HG03139 (cell line): ENCODE measurements around the gene APOA5.

Experiments
- ATAC-seq: cut with Tn5 transposase; IDR thresholded peaks from one replicate; pipeline ENCODE4 v1.9.1; 2021; ENCODE audit not compliant: unreplicated experiment

APOA5 gene

DNA sequence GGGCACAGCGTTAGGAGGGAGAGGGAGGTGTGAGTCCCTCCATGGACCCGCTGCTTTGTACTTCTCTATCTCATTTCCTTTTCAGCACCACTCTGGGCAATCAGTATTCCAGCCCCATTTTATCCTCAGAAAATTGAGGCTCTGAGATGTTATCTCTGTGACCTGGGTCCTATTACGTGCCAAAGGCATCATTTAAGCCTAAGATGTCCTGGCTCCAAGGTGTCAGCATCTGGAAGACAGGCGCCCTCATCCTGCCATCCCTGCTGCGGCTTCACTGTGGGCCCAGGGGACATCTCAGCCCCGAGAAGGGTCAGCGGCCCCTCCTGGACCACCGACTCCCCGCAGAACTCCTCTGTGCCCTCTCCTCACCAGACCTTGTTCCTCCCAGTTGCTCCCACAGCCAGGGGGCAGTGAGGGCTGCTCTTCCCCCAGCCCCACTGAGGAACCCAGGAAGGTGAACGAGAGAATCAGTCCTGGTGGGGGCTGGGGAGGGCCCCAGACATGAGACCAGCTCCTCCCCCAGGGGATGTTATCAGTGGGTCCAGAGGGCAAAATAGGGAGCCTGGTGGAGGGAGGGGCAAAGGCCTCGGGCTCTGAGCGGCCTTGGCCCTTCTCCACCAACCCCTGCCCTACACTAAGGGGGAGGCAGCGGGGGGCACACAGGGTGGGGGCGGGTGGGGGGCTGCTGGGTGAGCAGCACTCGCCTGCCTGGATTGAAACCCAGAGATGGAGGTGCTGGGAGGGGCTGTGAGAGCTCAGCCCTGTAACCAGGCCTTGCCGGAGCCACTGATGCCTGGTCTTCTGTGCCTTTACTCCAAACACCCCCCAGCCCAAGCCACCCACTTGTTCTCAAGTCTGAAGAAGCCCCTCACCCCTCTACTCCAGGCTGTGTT, 37.2 kb upstream of the APOA5 start:
- ATAC-seq = no peak

DNA sequence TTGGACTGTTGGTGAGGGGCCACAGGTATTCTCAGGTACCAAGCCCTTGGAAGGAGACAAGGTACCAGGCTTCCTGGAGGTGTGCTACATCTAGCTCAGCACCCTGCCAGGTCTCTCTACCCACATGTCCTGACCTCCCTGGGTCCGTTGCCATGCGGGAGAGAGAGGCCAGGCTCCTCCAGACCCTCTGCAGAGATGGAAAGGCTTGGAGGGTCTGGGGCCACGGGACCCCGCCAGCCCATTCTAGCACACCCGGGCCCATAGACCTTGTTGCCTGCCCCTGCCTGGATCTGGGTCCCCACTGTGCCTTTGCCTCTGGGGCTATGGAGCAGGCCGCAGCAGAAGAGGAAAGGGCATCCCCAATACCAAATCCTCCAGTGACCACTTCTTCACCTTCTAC, 35.8 kb upstream of the APOA5 start:
- ATAC-seq = no peak

DNA sequence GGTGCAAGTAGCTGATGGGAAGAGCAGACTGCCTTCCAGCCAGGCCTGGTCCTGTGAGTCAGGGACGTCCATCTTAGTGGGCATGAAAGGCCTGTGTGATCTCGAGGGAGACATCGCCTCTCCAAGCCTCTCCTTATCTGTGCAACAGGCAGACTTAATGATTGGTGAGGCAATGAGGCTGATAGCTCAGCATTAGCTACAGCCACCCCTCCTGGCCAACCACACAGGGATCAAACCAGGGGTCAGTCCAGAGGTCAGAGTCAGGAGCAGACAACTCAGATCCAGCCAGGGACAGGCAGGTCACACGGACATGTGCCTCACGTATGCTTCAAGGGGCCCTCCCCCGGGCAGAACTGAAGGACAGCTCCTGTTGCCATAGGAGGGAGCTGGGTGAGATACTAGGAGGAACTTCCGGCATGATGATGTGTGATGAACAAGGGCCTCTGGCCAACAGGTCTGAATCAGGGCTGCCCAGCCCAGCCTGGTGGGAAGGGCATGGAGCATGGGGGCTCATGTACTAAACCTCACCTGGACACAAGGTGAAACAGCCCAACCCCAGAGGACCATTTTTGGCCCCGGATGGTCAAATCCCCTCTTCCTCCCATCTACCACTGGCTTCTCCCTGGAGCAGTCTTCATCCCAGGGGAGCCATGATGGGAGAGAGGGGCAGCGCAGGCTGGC, 35.2 kb upstream of the APOA5 start:
- ATAC-seq = no peak

DNA sequence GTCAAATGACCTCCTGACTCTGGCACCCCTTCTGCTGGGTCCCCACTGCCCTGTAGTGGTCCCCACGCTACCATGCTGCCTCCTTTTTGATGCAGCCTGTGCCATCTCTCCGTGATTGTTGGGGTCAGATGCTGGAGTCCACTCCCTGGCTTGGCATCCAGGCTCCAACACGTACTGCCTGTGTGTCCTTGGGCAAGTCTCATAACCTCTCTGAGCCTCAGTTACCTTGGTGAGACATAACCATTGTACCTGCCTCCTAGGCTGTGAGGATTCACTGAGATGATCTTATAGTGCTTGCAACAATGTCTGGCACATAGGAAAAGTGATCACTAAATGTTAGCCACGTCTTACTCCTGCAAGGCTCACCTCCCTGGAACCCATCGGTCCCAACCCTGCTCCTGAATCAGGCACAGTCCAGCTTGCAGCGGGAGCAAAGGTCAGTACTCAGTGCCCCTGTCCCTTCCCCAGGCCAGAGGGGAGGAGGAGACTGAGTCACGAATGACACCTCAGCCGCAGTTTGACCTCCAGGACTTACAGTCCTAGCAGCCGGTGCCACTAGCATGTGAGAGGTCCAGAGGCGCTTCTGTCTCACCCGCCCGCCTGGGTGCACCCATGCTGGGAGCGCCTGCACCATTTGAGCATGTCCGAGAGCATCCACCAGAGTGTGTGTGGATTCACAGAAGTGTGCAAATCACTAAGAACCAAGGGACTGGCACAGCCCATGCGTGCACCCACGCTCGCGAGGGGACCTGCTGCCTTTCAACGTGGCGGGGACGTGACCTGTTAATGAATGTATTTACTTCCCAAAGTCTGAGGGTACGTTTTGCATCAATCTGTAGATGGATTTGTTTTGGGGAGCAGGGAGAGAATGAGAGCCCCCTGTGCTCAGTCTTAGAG, 34.4 kb upstream of the APOA5 start:
- ATAC-seq = no peak

DNA sequence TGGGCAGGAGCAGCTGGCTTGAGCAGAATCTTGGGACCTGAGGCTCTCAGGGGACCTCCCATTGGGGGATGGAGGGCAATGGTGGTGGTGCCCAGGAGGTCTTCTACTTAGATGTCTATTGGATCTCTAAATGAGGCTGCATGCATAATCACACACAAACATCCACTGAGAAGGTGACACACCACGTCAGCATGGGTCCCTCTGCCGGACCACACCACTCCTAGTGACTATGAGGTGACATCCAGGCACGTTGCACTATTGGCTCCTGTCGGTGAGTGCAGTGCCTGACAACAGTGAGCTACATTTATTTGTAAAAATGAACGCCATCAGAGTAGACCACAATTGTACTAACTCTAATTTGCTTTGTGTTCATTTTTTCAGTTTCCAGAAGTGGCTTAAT, 33.8 kb upstream of the APOA5 start:
- no peak for ATAC-seq

DNA sequence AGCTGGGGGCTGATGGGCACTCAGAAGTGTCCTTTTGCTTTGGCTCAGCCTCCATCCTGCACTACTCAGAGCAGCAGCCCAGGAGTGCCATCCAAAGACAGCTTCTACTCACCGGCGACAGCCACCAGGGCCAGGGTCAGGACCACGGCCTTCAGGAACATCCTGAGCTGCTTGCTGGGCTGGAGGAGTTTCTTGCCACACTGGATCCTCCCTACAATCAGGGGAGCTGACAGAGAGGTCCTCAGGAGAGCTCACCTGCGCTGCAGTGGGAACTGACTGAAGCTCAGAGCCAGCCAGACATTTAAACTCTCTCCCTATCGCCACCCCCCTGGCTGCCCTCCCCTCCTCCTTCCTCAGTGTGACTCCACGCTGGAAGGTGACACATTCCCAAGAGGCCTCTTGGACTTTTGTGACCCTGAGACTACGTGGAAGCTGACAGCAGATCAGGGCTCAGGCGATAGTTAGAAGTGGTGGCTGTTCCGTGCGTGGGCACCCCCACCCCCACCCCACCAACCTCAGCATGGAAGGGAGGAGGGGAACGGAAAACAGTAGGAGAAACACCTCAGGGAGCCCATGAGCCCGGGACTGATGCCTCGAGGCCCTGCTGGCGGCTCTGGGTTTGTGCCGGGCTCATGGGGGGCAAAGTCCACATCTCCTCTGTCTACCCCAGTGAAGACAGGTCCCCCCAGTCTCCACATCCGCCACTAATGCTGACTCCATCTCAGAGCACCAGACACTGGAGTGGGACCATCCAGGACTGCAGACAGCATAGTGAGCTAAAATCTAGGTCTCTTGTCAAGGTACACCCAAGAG, 31.6 kb upstream of the APOA5 start, which contains the start of gene APOA4:
APOA4 (minus strand) TSS at position 274 of the 813 bp plus-strand sequence; CDS start at position 161, 113 bp downstream.
- no peak for ATAC-seq

DNA sequence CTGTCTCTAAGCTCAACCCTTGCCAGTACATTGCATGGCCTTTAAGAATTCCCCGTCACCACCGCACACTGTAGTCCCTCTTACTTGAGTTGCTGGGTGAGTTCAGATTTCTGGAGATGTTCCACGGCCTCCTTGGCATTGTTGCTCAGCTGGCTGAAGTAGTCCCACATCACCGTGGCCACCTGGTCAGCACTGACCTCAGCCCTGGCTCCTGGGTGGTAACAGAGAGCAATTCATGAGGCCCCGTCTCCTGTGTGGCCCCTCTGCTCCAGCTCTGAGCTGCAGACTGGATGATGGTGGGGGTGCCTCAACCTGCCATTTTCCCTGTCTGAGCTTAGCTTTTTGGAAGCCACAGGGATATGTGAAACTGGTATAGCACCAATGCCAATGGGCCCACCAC, 30.9 kb upstream of the APOA5 start:
- no peak for ATAC-seq

DNA sequence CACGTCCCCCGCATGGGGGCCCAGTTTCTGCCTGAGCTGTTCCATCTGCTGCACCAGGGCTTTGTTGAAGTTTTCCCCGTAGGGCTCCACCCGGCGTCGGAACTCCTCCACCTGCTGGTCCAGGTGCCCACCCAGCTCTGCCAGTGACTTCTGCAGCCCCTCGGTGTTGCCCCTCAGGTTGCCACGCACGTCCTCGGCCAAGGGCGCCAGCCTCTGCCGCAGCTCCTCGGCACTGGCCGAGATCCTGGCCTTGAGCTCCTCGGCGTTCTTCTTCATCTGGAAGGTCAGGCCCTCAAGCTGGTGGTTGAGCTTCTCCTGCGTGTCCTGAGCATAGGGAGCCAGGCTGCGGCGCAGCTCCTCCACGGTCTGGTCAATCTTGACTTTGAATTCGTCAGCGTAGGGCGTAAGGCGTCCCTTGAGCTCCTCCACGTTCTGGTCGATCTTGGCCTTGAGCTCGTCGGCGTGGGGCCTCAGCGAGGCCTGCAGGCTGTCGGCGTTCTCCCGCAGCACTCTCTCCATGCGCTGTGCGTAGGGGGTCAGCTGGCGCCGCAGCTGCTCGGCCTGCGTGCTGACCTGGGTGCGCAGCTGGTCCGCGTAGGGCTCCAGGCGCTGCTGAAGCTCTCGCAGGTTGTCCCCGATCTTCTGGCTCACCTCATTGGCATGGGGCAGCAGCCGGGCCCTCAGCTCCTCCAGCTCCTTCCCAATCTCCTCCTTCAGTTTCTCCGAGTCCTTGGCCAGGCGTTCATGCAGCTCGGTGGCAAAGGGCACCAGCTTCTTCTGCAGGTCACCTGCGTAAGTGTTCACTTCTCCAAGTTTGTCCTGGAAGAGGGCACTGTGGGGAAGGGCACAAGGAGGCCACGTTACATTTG, 29.6 kb upstream of the APOA5 start:
- no peak for ATAC-seq

DNA sequence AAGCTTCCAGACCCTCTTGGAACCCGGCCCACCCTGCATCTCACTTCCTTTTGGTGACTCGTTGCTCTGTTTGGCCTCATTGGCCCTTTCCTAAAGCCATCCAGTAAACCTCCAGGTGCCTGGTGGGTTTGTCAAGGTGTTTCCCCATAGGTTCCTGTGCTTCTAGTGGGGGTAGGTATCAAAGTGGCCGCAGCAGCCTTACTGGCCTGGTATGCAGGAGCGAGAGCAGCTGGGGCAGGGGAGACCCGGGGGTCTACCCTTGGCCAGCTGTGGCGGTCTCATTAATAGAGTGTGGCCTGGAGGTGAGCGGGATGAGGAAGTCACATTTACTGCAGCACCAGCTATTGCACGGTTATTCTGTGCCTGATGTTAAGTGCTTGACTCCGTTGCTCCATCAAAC, 27.4 kb upstream of the APOA5 start:
- ATAC-seq = no peak

DNA sequence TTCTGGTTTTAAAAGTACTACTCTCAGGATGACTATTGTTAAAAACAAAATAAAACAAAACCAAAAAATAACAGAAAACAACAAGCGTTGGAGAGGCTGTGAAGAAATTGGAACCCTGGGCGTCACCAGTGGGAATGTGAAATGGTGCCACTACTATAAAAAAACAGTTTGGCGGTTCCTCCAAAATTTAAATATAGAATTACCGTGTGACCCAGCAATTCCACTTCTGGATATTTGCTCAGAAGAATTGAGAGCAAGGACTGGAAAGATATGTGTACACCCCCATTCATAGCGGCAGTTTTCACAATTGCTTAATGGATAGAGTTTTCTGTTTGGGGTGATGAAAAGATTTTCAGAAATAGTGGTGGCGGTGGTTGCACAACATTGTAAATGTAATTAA, 22.8 kb upstream of the APOA5 start:
- ATAC-seq = no peak

DNA sequence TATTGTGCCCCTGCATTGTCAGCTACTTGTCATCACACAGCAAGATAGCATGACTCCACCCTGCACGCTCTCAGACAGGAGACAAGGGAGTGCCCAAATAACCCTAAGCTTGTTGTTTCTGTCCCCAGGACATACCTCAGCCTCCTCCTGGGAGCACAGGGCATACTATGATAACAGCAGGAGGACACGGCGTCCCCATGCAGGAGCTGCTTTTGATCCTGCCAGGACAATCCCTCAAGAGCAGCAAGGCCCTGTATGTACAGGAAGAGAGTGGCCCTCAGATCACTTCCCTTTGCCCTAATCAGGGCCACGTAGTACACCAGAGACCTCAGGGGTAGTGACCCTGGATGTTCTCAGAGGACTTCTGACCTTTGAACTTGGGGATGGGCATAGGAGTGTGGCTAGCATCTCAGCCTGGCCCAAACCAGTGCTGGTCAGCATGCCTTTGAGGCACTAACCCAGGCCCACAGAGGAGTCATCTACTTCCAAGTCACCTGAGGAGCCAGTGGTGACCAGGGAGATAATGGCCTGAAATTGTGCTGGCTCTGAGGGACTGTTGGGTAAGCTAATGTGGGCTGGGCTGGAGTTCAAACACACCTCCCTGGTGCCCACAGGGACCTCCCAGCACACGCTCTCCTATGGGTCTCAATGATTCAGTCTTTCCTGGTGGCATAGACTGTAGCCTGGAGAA, 22.2 kb upstream of the APOA5 start:
- no peak for ATAC-seq

DNA sequence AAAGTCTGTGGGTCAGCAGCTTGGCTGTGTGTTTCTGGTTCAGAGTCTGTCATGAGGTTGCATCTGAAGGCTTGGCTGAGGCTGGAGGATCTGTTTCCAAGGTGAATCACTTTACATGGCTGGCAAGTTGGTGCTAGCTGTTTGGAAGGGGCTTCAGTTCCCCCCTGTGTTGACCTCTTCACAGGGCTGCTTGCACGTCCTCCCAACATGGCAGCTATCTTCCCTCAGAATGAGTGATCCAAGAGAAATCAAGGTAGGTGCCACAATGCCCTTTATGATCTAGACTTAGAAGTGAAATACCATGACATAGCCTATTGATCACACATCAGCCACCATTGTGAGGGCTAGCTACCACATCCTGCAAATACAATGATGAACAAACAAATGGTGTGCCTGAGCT, 21.5 kb upstream of the APOA5 start:
- no peak for ATAC-seq

DNA sequence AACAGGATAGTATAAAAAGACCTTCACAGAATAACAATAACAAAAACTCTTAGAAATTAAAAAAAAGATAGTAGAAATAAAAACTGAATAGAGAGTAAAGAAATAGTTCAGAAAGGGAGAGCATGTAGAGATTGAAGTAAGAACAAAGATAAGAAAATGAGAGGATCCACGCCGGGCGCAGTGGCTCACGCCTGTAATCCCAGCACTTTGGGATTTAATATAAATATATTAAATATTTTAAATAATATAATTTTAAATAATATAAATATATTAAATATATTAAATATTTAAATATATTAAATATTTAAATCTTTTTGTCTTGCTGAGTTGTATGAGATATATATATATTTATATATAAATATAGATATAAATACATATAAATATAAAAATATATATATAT, 20.4 kb upstream of the APOA5 start:
- no peak for ATAC-seq

DNA sequence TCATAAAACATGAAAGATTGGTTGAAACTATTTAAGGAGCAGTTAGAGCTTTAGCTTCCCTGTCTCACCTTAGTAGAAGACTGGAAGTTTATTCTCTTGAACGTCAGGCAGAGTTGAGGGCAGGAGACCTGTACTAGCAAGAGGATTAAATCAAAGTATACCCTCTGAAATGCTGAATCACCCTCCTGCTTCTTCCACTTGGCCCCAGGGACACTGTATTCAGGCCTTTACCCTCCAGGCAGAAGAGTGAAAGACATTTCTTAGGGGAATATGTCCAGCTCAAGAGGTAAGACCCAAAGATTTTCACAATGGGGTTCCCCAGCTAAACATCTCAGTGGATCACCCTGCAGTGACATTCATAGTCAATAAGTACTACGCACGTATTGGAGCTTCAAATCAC, 19.5 kb upstream of the APOA5 start:
- no peak for ATAC-seq

DNA sequence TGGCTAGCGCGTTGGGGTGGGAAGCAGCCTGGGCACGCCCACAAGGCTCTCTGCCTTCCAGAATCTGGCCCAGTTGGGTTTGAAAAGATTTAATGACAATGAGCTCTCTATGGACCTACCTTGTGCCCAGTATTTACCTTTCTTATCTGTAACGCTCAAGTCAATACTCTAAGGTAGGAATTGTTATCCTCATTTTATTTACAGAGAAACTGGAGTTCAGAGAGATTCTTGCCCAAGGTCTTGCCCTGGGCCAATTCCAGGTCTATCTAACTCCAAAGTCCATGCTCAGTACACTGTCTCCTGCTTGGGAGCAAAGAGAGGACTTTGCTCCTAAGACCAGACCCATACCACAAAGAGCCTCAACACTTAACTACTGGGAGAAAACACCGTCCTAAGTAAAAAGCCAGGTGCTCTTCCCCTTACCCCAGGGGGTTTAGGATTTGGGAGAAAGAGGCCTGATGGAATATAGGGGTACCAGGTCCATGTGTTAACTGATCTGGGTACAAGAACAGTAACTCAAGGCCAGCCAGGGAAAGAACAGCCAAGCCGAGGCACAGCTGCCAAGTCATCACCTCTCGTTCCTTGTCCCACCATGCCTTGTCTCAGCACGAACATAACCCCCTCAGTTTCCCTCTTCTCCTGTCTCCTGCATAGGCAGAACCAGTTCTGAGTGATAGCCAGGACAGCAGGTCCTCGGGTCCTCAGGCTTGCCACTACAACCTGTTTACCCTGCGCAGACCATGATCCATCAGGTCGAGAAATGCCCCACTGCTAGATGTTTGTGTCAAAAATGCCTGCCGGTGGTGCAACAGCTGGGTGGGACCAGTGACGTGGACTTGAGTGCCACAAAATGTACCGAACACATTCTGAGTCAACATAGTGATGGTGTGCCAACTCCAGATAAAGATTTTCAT, 16.8 kb upstream of the APOA5 start:
- no peak for ATAC-seq

DNA sequence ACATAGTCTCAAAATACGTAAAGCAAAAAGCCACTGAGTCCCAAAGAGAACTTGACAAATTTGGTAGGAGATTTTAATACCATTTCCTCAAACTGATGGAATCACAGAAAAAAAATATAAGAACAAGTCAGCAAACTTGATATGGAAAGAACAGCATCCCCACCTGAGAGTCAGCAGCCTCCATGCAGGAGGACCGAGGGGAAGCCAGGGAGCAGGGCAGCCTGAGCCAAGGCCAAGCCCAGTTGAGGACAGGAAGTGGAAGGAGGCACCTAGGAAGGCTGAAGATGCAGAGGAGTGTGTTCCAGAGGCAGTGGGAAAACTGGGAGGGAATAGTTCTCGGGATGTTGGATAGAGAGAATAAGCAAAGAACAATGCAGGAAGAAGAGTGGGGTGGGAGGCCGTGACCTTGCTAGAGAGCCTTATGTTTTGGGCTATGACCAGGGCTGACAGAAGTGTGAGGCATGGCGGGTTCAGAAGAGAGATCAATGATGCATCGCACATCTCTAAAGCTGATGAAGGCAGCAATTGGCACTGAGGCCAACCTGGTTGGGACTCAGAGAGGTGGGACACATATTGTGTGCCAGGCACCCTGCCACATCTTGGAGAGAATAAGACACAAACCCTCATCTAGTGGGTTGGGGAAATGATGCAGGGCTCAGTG, 16.1 kb upstream of the APOA5 start:
- ATAC-seq = no peak

DNA sequence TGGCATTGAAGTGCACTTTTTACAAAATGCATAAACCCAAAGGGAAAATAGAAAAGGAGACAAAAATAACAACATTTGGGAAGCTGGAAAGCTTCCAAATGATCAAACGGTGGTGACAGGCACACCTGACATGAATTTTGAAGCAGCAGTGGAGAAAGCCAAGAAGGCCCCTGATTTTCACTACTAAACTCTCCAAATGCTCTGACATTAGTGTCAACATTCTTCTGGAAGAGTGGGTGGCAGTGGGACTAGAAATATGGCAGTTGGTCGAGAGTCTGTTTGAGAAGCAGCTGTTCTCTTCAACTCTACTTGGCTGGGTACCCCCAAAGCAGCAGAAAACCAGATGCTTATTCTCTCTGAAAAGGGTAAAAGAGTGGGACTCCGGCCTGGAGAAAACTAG, 12.3 kb upstream of the APOA5 start:
- ATAC-seq = no peak
